ENCODE data around the gene TBKBP1. TPM values are rescaled to one million over a fixed set of nuclear protein-coding genes. Genes with fewer than 3 reads are reported as not detected.

Gene TBKBP1
- total RNA-seq, 1 donor from 2014 or later: 18.3 TPM

GRCh38 chr17:47660064-47660492 lies 33.9 kb upstream of the TBKBP1 start:
- Mint-ChIP-seq H3K4me3 (no peak overlapping the region), H3K27ac (ENCODE audit: unreplicated experiment) (no peak overlapping the region), H3K9me3 (no peaks in the 10 kb centered on the region), H3K27me3 (ENCODE audit: low read depth) (no peaks in the 10 kb centered on the region), H3K4me1 (peaks cover 14% of the 10 kb centered on the region), H3K36me3 (ENCODE audit: low read depth) (peaks cover 24% of the 10 kb centered on the region)
- no peak for TF ChIP-seq CTCF (conservative IDR thresholded peaks at IDR 0.05)
- no peak for DNase-seq (ENCODE audit: low read depth, low spot score)

- Mint-ChIP-seq H3K27ac (ENCODE audit: unreplicated experiment) (no peak overlapping the region), H3K4me1 (peaks cover 6% of the 10 kb centered on the region), H3K9me3 (no peaks in the 10 kb centered on the region), H3K36me3 (ENCODE audit: low read depth) (peaks cover 11% of the 10 kb centered on the region), H3K4me3 (no peak overlapping the region), H3K27me3 (ENCODE audit: low read depth) (no peaks in the 10 kb centered on the region)
- DNase-seq (ENCODE audit: low read depth, low spot score): peak; percentile 66
- TF ChIP-seq CTCF (conservative IDR thresholded peaks at IDR 0.05): peak; percentile 82
Observed at GRCh38 chr17:47663912-47664623, 29.9 kb upstream of the TBKBP1 start.

- Mint-ChIP-seq H3K27me3 (ENCODE audit: low read depth) (no peaks in the 10 kb centered on the region), H3K9me3 (no peaks in the 10 kb centered on the region), H3K27ac (ENCODE audit: unreplicated experiment) (no peak overlapping the region), H3K4me1 (peaks cover 6% of the 10 kb centered on the region), H3K36me3 (ENCODE audit: low read depth) (peaks cover 11% of the 10 kb centered on the region), H3K4me3 (no peak overlapping the region)
- no peak for DNase-seq (ENCODE audit: low read depth, low spot score)
- peak; percentile 42 for TF ChIP-seq CTCF (conservative IDR thresholded peaks at IDR 0.05)
Observed at GRCh38 chr17:47664624-47664941, 29.4 kb upstream of the TBKBP1 start.

- Mint-ChIP-seq H3K27me3 (ENCODE audit: low read depth) (no peaks in the 10 kb centered on the region), H3K36me3 (ENCODE audit: low read depth) (peaks cover 14% of the 10 kb centered on the region), H3K9me3 (no peaks in the 10 kb centered on the region), H3K4me1 (peaks cover 6% of the 10 kb centered on the region), H3K27ac (ENCODE audit: unreplicated experiment) (no peak overlapping the region), H3K4me3 (no peak overlapping the region)
- no peak for TF ChIP-seq CTCF (conservative IDR thresholded peaks at IDR 0.05)
- DNase-seq (ENCODE audit: low read depth, low spot score): no peak
Observed at GRCh38 chr17:47665655-47666054, 28.3 kb upstream of the TBKBP1 start.

- no peak overlapping the region for H3K27ac Mint-ChIP-seq (ENCODE audit: unreplicated experiment)
- TF ChIP-seq CTCF (conservative IDR thresholded peaks at IDR 0.05): no peak
- peaks cover 5% of the 10 kb centered on the region for H3K4me1 Mint-ChIP-seq
- H3K27me3 Mint-ChIP-seq (ENCODE audit: low read depth): no peaks in the 10 kb centered on the region
- no peaks in the 10 kb centered on the region for H3K9me3 Mint-ChIP-seq
- no peak overlapping the region for H3K4me3 Mint-ChIP-seq
- no peak for DNase-seq (ENCODE audit: low read depth, low spot score)
- peaks cover 14% of the 10 kb centered on the region for H3K36me3 Mint-ChIP-seq (ENCODE audit: low read depth)
Observed at GRCh38 chr17:47669081-47669480, 24.9 kb upstream of the TBKBP1 start.

Measured in neural crest cell (in vitro differentiated cells).